Transverse colon (tissue), 4 donors: ENCODE measurements around the gene ANKRD61. TPM values are rescaled to one million over a fixed set of nuclear protein-coding genes. Genes with fewer than 3 reads are reported as not detected.
"Not testable (repeated sequence)": the region's sequence is repeated elsewhere in the genome, so short reads cannot be mapped to it uniquely, and the experiment has no call there.

Experiments
- DNase-seq: peaks from one replicate; pipeline ENCODE4 v3.0.0-alpha.2; 2019
- H3K27ac ChIP-seq, 4 donors: fragments of 200-600 bp; sonication (generic); 2 replicates each; pipeline ENCODE4 v1.5.1; 2016 to 2018; ENCODE audit warnings: inconsistent platforms in 4 of 4
- H3K27me3 ChIP-seq: fragments of 200-600 bp; sonication (generic); 2 replicates; pipeline ENCODE4 v1.5.1; 2017; ENCODE audit warnings: inconsistent platforms
- H3K36me3 ChIP-seq, 4 donors: fragments of 200-600 bp; sonication (generic); 2 replicates each; pipeline ENCODE4 v1.5.1; 2017 to 2019; ENCODE audit warnings: inconsistent platforms in 4 of 4
- H3K4me1 ChIP-seq, 4 donors: fragments of 200-600 bp; sonication (generic); 2 replicates each; pipeline ENCODE4 v1.5.1; 2017 to 2020; ENCODE audit warnings: inconsistent platforms in 4 of 4
- H3K4me3 ChIP-seq, 4 donors: fragments of 200-600 bp; sonication (generic); 1 replicate in 1 of 4; 2 replicates in 3 of 4; pipeline versions ENCODE4 v1.5.1 to v1.6.1; 2017 to 2019; ENCODE audit warnings: inconsistent platforms in 4 of 4
- H3K9me3 ChIP-seq, 2 donors: fragments of 200-600 bp; sonication (generic); 2 replicates each; pipeline ENCODE4 v1.5.1; 2017 to 2019; ENCODE audit warnings: inconsistent platforms in 2 of 2
- CTCF ChIP-seq, 5 experiments: fragments of 200-600 bp in 3 of 5; fragments of 450-650 bp in 2 of 5; sonication (generic) in 3 of 5; IDR thresholded peaks; 1 replicate in 2 of 5; 2 replicates in 3 of 5; pipeline ENCODE4 v1.5.1; 2016 to 2017; ENCODE audit warnings: antibody characterized with exemption in 5 of 5, inconsistent platforms in 3 of 5, mild to moderate bottlenecking in 2 of 5, moderate library complexity in 1 of 5
- EP300 ChIP-seq: sonication (generic); formaldehyde crosslinking; IDR thresholded peaks from one replicate; pipeline ENCODE4 v1.6.1; 2017; ENCODE audit warnings: antibody characterized with exemption, low read depth
- POLR2A ChIP-seq: fragments of 450-650 bp; IDR thresholded peaks from one replicate; pipeline ENCODE4 v1.6.1; 2016; ENCODE audit warnings: antibody characterized with exemption, mild to moderate bottlenecking, moderate library complexity
- POLR2AphosphoS5 ChIP-seq, 3 donors: sonication (generic); formaldehyde crosslinking; IDR thresholded peaks; one replicate each; pipeline ENCODE4 v1.6.1; 2016; ENCODE audit warnings: antibody characterized with exemption in 3 of 3
- WGBS, 2 donors: methylation state at CpG; one replicate each; pipeline ENCODE4 v1.1.5; 2018; ENCODE audit warnings: low coverage in 1 of 2; 5-methylcytosine and 5-hydroxymethylcytosine counted together
- in situ Hi-C, 4 donors: fragments of 200-750 bp; cut with MboI; loops; one replicate each; pipeline versions ENCODE4 v1.15.0 to v1.15.1; 2017; ENCODE audit warnings: low sequenced_read_pairs in 3 of 4, low pct_ligation_motif_present in 1 of 4, low pct_unique_long_range_greater_than_20kb in 1 of 4
- intact Hi-C: fragments of 100-400 bp; cut with DNase I; formaldehyde crosslinking; loops from one replicate; pipeline ENCODE4 v1.15.1; 2023; ENCODE audit warnings: low total_unique reads
- total RNA-seq, 4 donors: library from RNA; depleted of rRNA; stranded (reverse); fragments of >200 nt; gene quantifications; one replicate each; pipeline ENCODE4 v1.1.0, GENCODE V29; 2016

The ANKRD61 gene
- total RNA-seq, result not detected

- no peak within 1 kb of the TSS for H3K27ac ChIP-seq
- no peak for DNase-seq
- in situ Hi-C loops (no loop called here), intact Hi-C loops (no loop called here)
- H3K4me3 ChIP-seq, result no peak within 1 kb of the TSS
- WGBS, 2 donors, result 83 to 92% methylated on average over 1 to 2 of the region's 2 CpGs
- peaks cover 0 to 20% (median 14%) of the 10 kb centered on the region in 4 donors for H3K4me1 ChIP-seq
- H3K27me3 ChIP-seq, result no peaks in the 10 kb centered on the region
- peaks cover 0 to 25% (median 12%) of the 10 kb centered on the region in 4 donors for H3K36me3 ChIP-seq
- H3K9me3 ChIP-seq, result no peaks in the 10 kb centered on the region
- TF ChIP-seq POLR2A, result no peak
- no peak for TF ChIP-seq POLR2AphosphoS5 (IDR thresholded peaks at IDR 0.05)
- no peak for TF ChIP-seq EP300
- no peak for TF ChIP-seq CTCF (IDR thresholded peaks at IDR 0.05)
Measured at GRCh38 chr7:6030988-6031387, at the start of gene ANKRD61. ANKRD61 (plus strand) TSS chr7:6031376; CDS start chr7:6031376, 0 bp downstream.

GRCh38 chr7:5987061-5987460, 44.1 kb upstream of the ANKRD61 start:
- H3K27ac ChIP-seq, H3K9me3 ChIP-seq, H3K27me3 ChIP-seq, H3K4me3 ChIP-seq, H3K4me1 ChIP-seq, DNase-seq, intact Hi-C loops: not testable (repeated sequence)
- 90% methylated on average over 2 to 15 of the region's 15 CpGs for WGBS, 2 donors
- in situ Hi-C loops, result loop anchor here in 2 of 4 donors (25.0 kb wide), 1 partner anchor 125 kb away; no protein-coding TSS in a partner anchor
- peaks cover 0 to 41% (median 4%) of the 10 kb centered on the region in 4 donors for H3K36me3 ChIP-seq

GRCh38 chr7:5997210-5997808, 33.9 kb upstream of the ANKRD61 start:
- WGBS, 2 donors, result 59 to 64% methylated on average over 6 to 10 of the region's 10 CpGs
- intact Hi-C loops (no loop called here), in situ Hi-C loops (loop anchor here in 3 of 4 donors (10.0 to 25.0 kb wide), 4 partner anchors 117 to 337 kb away; no protein-coding TSS in a partner anchor)
- H3K4me1 ChIP-seq, result peaks cover 0 to 5% (median 0%) of the 10 kb centered on the region in 4 donors
- peak; percentile 58 for DNase-seq
- H3K4me3 ChIP-seq, result no peak overlapping the region
- H3K27me3 ChIP-seq, result no peaks in the 10 kb centered on the region
- peak overlapping the region in 1 of 4 donors; percentile 52 for H3K27ac ChIP-seq
- no peak for TF ChIP-seq POLR2AphosphoS5 (IDR thresholded peaks at IDR 0.05)
- no peak for TF ChIP-seq POLR2A
- no peak for TF ChIP-seq EP300
- peak; percentile 50 to 64 (median 60) for TF ChIP-seq CTCF (IDR thresholded peaks at IDR 0.05)
- H3K36me3 ChIP-seq, result peaks cover 0 to 53% (median 14%) of the 10 kb centered on the region in 4 donors
- no peaks in the 10 kb centered on the region for H3K9me3 ChIP-seq

- Histone ChIP-seq H3K36me3 (peaks cover 0 to 13% (median 4%) of the 10 kb centered on the region in 4 donors), H3K4me3 (no peak overlapping the region), H3K9me3 (no peaks in the 10 kb centered on the region), H3K27ac (no peak overlapping the region), H3K27me3 (no peaks in the 10 kb centered on the region), H3K4me1 (peaks cover 0 to 39% (median 26%) of the 10 kb centered on the region in 4 donors)
- in situ Hi-C loops (no loop called here), intact Hi-C loops (no loop called here)
- no peak for TF ChIP-seq POLR2AphosphoS5 (IDR thresholded peaks at IDR 0.05)
- TF ChIP-seq EP300, result no peak
- no peak for TF ChIP-seq POLR2A
- no peak for TF ChIP-seq CTCF (IDR thresholded peaks at IDR 0.05)
- DNase-seq, result no peak
- WGBS, 2 donors, result 72 to 100% methylated on average over 1 to 4 of the region's 4 CpGs
Measured at GRCh38 chr7:6007386-6007785, 23.8 kb upstream of the ANKRD61 start.

GRCh38 chr7:6007835-6008590, 23.2 kb upstream of the ANKRD61 start:
- H3K9me3 ChIP-seq, H3K27me3 ChIP-seq, in situ Hi-C loops, DNase-seq, intact Hi-C loops, H3K36me3 ChIP-seq: not testable (repeated sequence)
- Histone ChIP-seq H3K27ac (peak overlapping the region; percentile 94 to 98 (median 96)), H3K4me3 (peak overlapping the region; percentile 55 to 98 (median 66)), H3K4me1 (peaks cover 0 to 45% (median 32%) of the 10 kb centered on the region in 4 donors)
- WGBS, 2 donors, result 10 to 43% methylated on average over 13 to 27 of the region's 27 CpGs
